Esophagus mucosa (tissue), 1 donor: Measurements from ENCODE around the gene RPS6KA3. TPM values are rescaled to one million over a fixed set of nuclear protein-coding genes. Genes with fewer than 3 reads are reported as not detected.
A peak's percentile ranks its signal among the peaks of the same experiment; 100 is the strongest.

ENCODE experiments used
- ATAC-seq: fragments of 200-7000 bp; cut with Tn5 transposase; one replicate; pipeline ENCODE4 v1.9.1; 2020
- total RNA-seq: library from RNA; stranded (reverse); gene quantifications from one replicate; pipeline ENCODE4 v1.2.4, GENCODE V29; 2023
- donor health status: DM: yes; HTN: yes; CAD: no.

RPS6KA3 gene
- total RNA-seq: 18.9 TPM

GRCh38 chrX:20266810-20267606, at the start of gene RPS6KA3:
Gene RPS6KA3, minus strand, starts transcription at chrX:20266909. Its CDS starts 277 bp downstream, at chrX:20266632.
- ATAC-seq: peak; percentile 98

DNA sequence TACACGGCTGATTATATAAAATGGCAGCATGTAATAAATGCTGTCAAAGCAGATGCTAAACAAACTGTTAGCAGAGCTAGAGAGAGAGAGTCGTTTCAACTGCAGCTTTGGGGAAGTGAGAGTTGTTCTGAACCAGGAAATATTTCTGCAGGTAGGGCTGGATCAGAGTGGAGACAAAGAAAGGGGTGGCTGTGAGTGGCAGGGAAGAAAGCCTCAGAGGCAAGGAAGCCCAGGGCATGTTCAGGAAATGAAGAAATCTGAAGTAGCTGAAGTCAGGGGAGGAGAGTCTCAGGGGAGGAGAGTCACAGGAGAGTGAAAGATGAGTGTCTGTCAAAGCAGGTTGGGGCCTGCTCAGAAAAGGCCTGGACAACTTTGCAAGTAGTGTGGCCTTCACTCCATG, 48.4 kb upstream of the RPS6KA3 start:
- peak; percentile 95 for ATAC-seq

DNA sequence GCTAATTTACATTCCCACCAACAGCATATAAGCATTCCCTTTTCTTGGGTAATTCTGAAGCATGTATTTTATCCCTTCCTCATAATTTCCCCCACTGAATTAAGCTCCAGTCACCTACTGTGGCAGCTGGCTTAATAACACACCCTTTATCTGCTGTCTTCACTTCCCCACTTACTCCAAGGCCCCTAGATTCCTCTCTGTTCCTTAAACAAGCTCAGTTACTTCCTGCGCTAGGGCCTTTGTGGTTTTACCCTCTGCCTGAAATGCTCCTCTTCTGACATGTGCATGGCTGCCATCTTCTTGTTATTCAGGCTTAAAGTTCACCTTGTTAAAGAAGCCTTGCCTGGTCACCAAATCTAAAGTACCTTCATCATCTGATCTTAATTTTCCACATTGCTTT, 47.2 kb upstream of the RPS6KA3 start:
- ATAC-seq: no peak

DNA sequence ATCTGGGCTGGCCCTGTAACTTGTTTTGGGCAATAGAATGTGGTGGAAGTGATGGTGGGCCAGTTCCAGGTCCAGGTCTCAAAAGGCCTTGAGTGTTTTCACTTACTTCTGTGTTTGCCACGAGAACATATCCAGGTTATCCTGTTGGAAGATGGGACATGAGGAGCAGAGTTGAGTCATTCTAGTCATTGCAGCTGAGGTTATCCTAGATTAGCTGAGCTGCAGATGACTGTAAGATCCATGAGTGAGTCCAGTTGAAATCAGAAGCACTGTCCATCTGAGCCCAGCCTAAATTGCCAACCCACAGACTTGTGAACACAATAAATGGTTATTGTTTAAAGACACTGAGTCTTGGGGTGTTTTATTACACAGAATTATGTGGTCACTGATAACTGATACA, 45.3 kb upstream of the RPS6KA3 start:
- no peak for ATAC-seq

GRCh38 chrX:20311505-20311904, 44.8 kb upstream of the RPS6KA3 start:
- no peak for ATAC-seq

GRCh38 chrX:20309806-20310205, 43.1 kb upstream of the RPS6KA3 start:
- no peak for ATAC-seq

GRCh38 chrX:20306668-20307067, 40.0 kb upstream of the RPS6KA3 start:
- ATAC-seq: no peak

- ATAC-seq: no peak
Observed at GRCh38 chrX:20300822-20301221, 34.1 kb upstream of the RPS6KA3 start.

DNA sequence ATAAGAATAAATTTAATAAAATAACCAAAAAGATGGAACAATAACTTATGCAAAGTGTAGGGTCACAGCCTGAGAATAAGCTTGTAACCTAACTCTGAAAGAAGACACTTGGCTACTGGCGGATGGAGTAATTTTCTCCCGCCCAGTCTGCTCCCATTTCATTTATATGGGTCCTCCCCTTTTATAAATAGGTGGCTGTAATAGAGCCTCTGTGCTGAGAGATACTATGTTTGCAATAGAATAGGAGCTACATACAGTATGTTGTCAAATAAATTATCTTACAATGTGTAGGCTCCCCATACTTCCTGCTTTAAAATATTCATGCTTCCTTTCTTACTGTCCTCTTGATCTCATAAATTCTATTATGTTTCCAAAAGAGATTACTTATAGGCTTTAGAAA, 28.2 kb upstream of the RPS6KA3 start:
- no peak for ATAC-seq

GRCh38 chrX:20294284-20294683, 27.6 kb upstream of the RPS6KA3 start:
- ATAC-seq: no peak

DNA sequence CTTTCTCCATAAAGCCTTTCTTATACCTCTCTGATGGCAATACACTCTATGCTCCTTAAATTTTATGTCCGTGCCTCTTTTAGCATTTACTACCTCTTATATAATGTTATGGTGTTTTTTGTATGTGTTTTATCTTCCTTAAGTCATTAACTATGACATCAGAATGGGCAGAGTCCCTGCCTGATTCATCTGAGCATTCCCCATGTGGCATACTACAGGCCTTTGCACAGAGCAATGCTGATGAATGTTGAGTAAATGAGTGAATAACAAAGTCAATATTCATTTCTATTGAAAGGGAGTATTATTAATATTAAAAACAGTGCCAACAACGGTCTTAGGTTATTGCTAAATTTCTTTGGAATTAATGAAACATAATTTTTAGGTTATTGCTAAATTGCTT, 18.8 kb upstream of the RPS6KA3 start:
- no peak for ATAC-seq

DNA sequence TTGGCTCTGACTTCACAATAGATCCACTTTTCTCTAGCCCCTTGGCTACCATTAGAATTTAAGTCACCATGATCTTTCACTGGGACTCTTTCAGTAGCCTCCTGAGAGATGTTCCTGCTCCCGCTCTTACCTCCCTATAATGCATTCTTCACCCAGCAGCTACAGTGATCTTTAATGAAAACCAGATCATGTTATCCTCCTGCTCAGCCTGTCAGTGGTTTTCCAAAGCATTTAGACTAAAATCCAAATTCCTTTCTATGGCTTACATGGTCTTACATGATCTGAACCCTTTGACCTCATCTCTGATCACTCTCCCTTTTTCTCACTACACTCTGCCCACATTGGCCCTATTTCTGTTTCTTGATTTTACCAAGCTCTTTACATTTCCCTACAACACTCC, 18.3 kb upstream of the RPS6KA3 start:
- ATAC-seq: no peak

DNA sequence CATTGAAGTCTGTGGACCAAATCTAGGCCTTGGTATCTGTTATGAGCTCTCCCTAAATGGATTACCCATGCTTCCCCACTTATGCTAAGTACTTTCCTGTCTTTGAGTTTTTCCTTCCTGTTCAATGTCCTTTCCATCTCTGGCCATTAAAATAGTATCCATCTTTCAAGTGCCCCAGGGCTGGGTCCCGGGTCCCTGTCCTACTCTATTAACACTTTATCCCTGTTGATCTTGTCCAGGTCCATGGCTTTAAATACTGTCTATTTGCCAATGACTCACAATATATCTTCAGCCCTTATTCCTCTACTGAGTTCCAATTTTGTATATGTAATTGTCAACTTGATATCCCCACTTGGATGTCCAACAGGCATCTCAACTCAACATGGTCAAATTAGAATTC, 17.7 kb upstream of the RPS6KA3 start:
- ATAC-seq: no peak

DNA sequence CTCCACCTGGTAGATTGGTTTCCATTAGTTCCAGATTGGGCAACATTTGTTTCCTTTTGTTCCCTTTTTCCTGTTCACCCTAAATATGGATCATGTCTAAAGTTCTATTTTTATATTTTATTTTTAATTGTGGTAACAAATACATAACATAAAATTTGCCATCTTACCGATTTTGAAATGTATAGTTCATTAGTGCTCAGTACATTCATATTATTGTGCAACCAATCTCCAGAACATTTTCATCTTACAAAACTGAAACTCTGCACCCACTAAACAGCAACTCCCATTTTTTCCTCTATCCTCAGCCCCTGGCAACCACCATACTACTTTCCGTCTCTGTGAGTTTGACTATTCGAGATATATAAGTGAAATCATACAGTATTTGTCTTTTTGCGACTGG, 14.2 kb upstream of the RPS6KA3 start:
- ATAC-seq: no peak

DNA sequence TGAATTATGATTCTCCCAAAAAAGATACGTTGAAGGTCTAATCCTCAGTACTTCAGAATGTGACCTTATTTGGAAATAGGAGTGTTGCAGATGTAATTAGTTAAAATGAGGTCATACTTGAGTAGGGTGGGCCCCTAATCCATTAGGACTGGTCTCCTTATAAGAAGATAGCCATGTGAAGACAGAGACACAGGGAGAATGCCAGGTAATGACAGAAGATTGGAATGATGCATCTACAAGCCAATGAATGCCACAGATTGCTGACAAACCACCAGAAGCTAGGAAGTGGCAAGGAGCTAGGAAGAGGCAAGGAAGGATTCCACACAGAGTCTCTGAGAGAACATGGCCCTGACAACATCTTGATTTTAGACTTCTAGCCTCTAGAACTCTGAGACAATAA, 7.4 kb upstream of the RPS6KA3 start:
- ATAC-seq: no peak

- ATAC-seq: no peak
Observed at GRCh38 chrX:20271730-20272129, 5.0 kb upstream of the RPS6KA3 start.

- ATAC-seq: no peak
Observed at GRCh38 chrX:20271186-20271585, 4.5 kb upstream of the RPS6KA3 start.

- no peak for ATAC-seq
Observed at GRCh38 chrX:20270562-20270890, 3.8 kb upstream of the RPS6KA3 start.

GRCh38 chrX:20269848-20270561, 3.3 kb upstream of the RPS6KA3 start:
- no peak for ATAC-seq

GRCh38 chrX:20267931-20268701, 1.4 kb upstream of the RPS6KA3 start:
- no peak for ATAC-seq

- ATAC-seq: no peak
Observed at GRCh38 chrX:20267607-20267930, 860 bp upstream of the RPS6KA3 start.

DNA sequence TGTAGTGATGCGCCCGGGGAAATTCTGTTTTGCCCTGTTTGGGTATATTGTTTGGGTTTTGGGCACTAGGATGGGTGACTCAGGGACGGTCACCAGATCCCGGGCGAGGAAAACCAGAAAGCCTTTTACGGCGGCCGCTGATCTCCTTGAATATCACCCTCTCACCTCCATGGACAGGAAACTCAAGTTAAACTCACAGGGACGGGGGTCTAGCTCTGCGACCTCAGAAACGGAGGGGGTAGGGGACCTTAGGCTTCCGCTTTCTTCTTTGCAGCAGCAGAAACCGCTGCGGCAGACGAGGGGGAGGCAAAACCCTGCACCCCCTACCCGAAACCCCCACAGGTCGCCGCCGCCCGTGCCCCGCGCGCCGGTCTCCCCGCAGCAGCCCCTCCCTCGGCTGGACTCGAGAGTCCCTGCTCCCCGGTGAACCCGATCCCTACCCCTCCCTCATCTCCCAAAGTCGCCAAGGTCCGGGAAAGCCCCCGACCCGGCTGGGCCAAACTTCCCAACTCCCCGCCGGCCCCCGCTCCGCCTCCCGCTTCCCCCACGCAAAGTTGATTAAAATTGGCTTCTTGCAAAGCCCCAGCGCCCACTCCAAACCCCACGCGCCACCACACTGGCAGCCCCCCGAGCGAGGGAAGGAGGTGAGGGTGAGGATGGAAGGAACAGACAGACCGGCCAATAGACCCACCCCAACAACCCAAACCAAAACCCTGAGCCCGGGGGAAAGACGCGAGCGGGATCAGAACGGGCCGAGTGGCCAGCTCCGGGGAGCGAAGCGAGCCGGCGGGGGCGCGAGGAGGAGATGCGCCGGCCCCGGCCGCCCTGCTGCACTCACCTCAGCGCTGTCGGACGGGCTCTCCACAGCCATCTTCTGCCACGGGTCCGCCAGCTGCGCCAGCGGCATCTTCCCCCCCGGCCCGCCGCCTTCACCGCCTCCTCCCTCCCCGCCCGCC, 705 bp downstream of the RPS6KA3 start:
- ATAC-seq: no peak
